Thymus (tissue), 11 donors: Measurements from ENCODE around the gene UBE3A. TPM values are rescaled to one million over a fixed set of nuclear protein-coding genes. Genes with fewer than 3 reads are reported as not detected.

ENCODE experiments used
- DNase-seq, 9 donors: peaks; one replicate each; pipeline ENCODE4 v3.0.0-alpha.2; 2013; ENCODE audit warnings: low spot score in 9 of 9, low read depth in 6 of 9, missing footprints in 1 of 9
- H3K27ac ChIP-seq, 2 donors: one replicate each; pipeline ENCODE4 v1.5.1; 2013; ENCODE audit warnings: control low read depth in 1 of 2, low read depth in 1 of 2, low read length in 1 of 2, mild to moderate bottlenecking in 1 of 2, moderate library complexity in 1 of 2
- H3K27me3 ChIP-seq, 2 donors: one replicate each; pipeline ENCODE4 v1.5.1; 2013; ENCODE audit warnings: low read length in 1 of 2; ENCODE audit not compliant: control insufficient read depth in 2 of 2, insufficient read depth in 1 of 2
- H3K36me3 ChIP-seq, 2 donors: one replicate each; pipeline ENCODE4 v1.5.1; 2013; ENCODE audit warnings: low read length in 1 of 2, mild to moderate bottlenecking in 1 of 2, moderate library complexity in 1 of 2; ENCODE audit not compliant: control insufficient read depth in 2 of 2, insufficient read depth in 2 of 2
- H3K4me1 ChIP-seq, 2 donors: one replicate each; pipeline ENCODE4 v1.5.1; 2013; ENCODE audit warnings: low read length in 2 of 2; ENCODE audit not compliant: control insufficient read depth in 2 of 2, insufficient read depth in 2 of 2
- H3K4me3 ChIP-seq, 2 donors: one replicate each; pipeline ENCODE4 v1.5.1; 2013; ENCODE audit warnings: low read length in 2 of 2, control low read depth in 1 of 2, mild to moderate bottlenecking in 1 of 2
- H3K9me3 ChIP-seq, 2 donors: one replicate each; pipeline ENCODE4 v1.5.1; 2013; ENCODE audit warnings: low read length in 1 of 2, mild to moderate bottlenecking in 1 of 2; ENCODE audit not compliant: control insufficient read depth in 2 of 2, insufficient read depth in 1 of 2
- WGBS: extraction: QIAGEN DNeasy Blood & Tissue Kit; methylation state at CpG from one replicate; pipeline ENCODE4 v1.1.7; 2013; 5-methylcytosine and 5-hydroxymethylcytosine counted together
- polyA plus RNA-seq: library from polyadenylated mRNA; stranded (reverse); fragments of 200-250 nt; gene quantifications from one replicate; pipeline ENCODE4 v1.2.3, GENCODE V29; 2013
- total RNA-seq: library from RNA; stranded (reverse); fragments of 120-200 nt; gene quantifications from one replicate; pipeline ENCODE4 v1.2.4, GENCODE V29; 2013
- donor health status: healthy.

The UBE3A gene
- total and polyA plus RNA-seq, 2 donors, result 34.7 to 80.2 TPM

- Histone ChIP-seq H3K4me1 (no peaks in the 10 kb centered on the region), H3K27ac (no peak overlapping the region), H3K27me3 (no peaks in the 10 kb centered on the region), H3K36me3 (peaks cover 15 to 25% of the 10 kb centered on the region in 2 donors), H3K9me3 (no peaks in the 10 kb centered on the region), H3K4me3 (no peak overlapping the region)
- WGBS, result 96% methylated on average over 5 of the region's 5 CpGs
- no peak for DNase-seq
Observed at GRCh38 chr15:25375557-25375956, 63.3 kb downstream of the UBE3A start.

- no peak overlapping the region for H3K27ac ChIP-seq
- peaks cover 22 to 27% of the 10 kb centered on the region in 2 donors for H3K36me3 ChIP-seq
- no peak overlapping the region for H3K4me3 ChIP-seq
- no peaks in the 10 kb centered on the region for H3K4me1 ChIP-seq
- no peaks in the 10 kb centered on the region for H3K9me3 ChIP-seq
- no peaks in the 10 kb centered on the region for H3K27me3 ChIP-seq
- no peak for DNase-seq
- WGBS, result 97% methylated on average over 3 of the region's 3 CpGs
Observed at GRCh38 chr15:25374143-25374542, 64.7 kb downstream of the UBE3A start.

- WGBS, result 100% methylated on average over 1 of the region's 1 CpG
Observed at GRCh38 chr15:25372298-25372697, 66.5 kb downstream of the UBE3A start.

GRCh38 chr15:25368850-25369249 lies 70.0 kb downstream of the UBE3A start:
- Histone ChIP-seq H3K4me3 (no peak overlapping the region), H3K36me3 (peaks cover 15 to 17% of the 10 kb centered on the region in 2 donors), H3K4me1 (no peaks in the 10 kb centered on the region), H3K27ac (no peak overlapping the region), H3K9me3 (no peaks in the 10 kb centered on the region), H3K27me3 (no peaks in the 10 kb centered on the region)
- WGBS, result 99% methylated on average over 1 of the region's 1 CpG
- DNase-seq, result no peak

More at GRCh38 chr15:25372298-25372697, 66.5 kb downstream of the UBE3A start:
- Histone ChIP-seq H3K9me3 (no peaks in the 10 kb centered on the region), H3K4me3 (no peak overlapping the region), H3K27me3 (no peaks in the 10 kb centered on the region), H3K36me3 (peaks cover 22 to 27% of the 10 kb centered on the region in 2 donors), H3K4me1 (no peaks in the 10 kb centered on the region), H3K27ac (no peak overlapping the region)
- DNase-seq, result no peak

GRCh38 chr15:25366058-25366457 lies 72.8 kb downstream of the UBE3A start:
- no peaks in the 10 kb centered on the region for H3K27me3 ChIP-seq
- 96% methylated on average over 1 of the region's 1 CpG for WGBS
- H3K9me3 ChIP-seq, result no peaks in the 10 kb centered on the region
- H3K27ac ChIP-seq, result no peak overlapping the region
- no peak overlapping the region for H3K4me3 ChIP-seq
- no peaks in the 10 kb centered on the region for H3K4me1 ChIP-seq
- no peak for DNase-seq
- peaks cover 6 to 12% of the 10 kb centered on the region in 2 donors for H3K36me3 ChIP-seq

- H3K27ac ChIP-seq, result no peak overlapping the region
Observed at GRCh38 chr15:25362545-25362944, 76.3 kb downstream of the UBE3A start.

GRCh38 chr15:25347707-25348106 lies 91.1 kb downstream of the UBE3A start:
- Histone ChIP-seq H3K9me3 (peaks cover 0 to 1% of the 10 kb centered on the region in 2 donors), H3K27ac (no peak overlapping the region), H3K4me1 (no peaks in the 10 kb centered on the region), H3K4me3 (no peak overlapping the region), H3K36me3 (peaks cover 4 to 8% of the 10 kb centered on the region in 2 donors), H3K27me3 (no peaks in the 10 kb centered on the region)
- DNase-seq, result no peak
- WGBS, result 99% methylated on average over 2 of the region's 2 CpGs

More at GRCh38 chr15:25362545-25362944, 76.3 kb downstream of the UBE3A start:
- 99% methylated on average over 1 of the region's 1 CpG for WGBS
- Histone ChIP-seq H3K4me3 (no peak overlapping the region), H3K4me1 (no peaks in the 10 kb centered on the region), H3K9me3 (no peaks in the 10 kb centered on the region), H3K27me3 (no peaks in the 10 kb centered on the region), H3K36me3 (peaks cover 0 to 2% of the 10 kb centered on the region in 2 donors)
- DNase-seq, result no peak

- H3K36me3 ChIP-seq, result peaks cover 6 to 14% of the 10 kb centered on the region in 2 donors
- WGBS, result 97% methylated on average over 3 of the region's 3 CpGs
- H3K27ac ChIP-seq, result no peak overlapping the region
- no peak for DNase-seq
- H3K4me1 ChIP-seq, result no peaks in the 10 kb centered on the region
- no peaks in the 10 kb centered on the region for H3K27me3 ChIP-seq
- peaks cover 0 to 1% of the 10 kb centered on the region in 2 donors for H3K9me3 ChIP-seq
- no peak overlapping the region for H3K4me3 ChIP-seq
Observed at GRCh38 chr15:25346371-25346770, 92.5 kb downstream of the UBE3A start.

GRCh38 chr15:25345943-25346342 lies 92.9 kb downstream of the UBE3A start:
- DNase-seq, result no peak
- Histone ChIP-seq H3K4me1 (no peaks in the 10 kb centered on the region), H3K36me3 (peaks cover 6 to 14% of the 10 kb centered on the region in 2 donors), H3K9me3 (peaks cover 0 to 1% of the 10 kb centered on the region in 2 donors), H3K4me3 (no peak overlapping the region), H3K27ac (no peak overlapping the region), H3K27me3 (no peaks in the 10 kb centered on the region)
- WGBS, result 96% methylated on average over 3 of the region's 3 CpGs
